Body of pancreas (tissue), 4 donors: Measurements from ENCODE around the gene DOK6.

Experiments used
- CTCF ChIP-seq, 7 experiments: fragments of 450-650 bp in 4 of 7; fragments of 200-600 bp in 3 of 7; sonication (generic) in 3 of 7; IDR thresholded peaks; one replicate each; pipeline ENCODE4 v1.5.1; 2016 to 2019; ENCODE audit warnings: antibody characterized with exemption in 7 of 7
- POLR2A ChIP-seq, 3 donors: fragments of 450-650 bp; IDR thresholded peaks; one replicate each; pipeline ENCODE4 v1.6.1; 2016; ENCODE audit warnings: antibody characterized with exemption in 3 of 3, mild to moderate bottlenecking in 2 of 3

GRCh38 chr18:69763002-69763401 lies 362.3 kb downstream of the DOK6 start:
- no peak for TF ChIP-seq CTCF (IDR thresholded peaks at IDR 0.05)
- TF ChIP-seq POLR2A (IDR thresholded peaks at IDR 0.05): no peak
